Subcutaneous adipose tissue (tissue), 4 donors: ENCODE results near the gene SOX18. TPM values are rescaled to one million over a fixed set of nuclear protein-coding genes. Genes with fewer than 3 reads are reported as not detected.

Experiments
- CTCF ChIP-seq: fragments of 450-650 bp; IDR thresholded peaks from one replicate; pipeline ENCODE4 v1.5.1; 2016; ENCODE audit warnings: low read depth, mild to moderate bottlenecking, control low read depth, antibody characterized with exemption, moderate library complexity
- total RNA-seq, 4 donors: library from RNA; depleted of rRNA; stranded (reverse); fragments of >200 nt; gene quantifications; one replicate each; pipeline ENCODE4 v1.1.0, GENCODE V29; 2016

SOX18 gene
- total RNA-seq, 4 donors from 2014 or later: 1.2 to 46.3 (median 7.1) TPM

DNA sequence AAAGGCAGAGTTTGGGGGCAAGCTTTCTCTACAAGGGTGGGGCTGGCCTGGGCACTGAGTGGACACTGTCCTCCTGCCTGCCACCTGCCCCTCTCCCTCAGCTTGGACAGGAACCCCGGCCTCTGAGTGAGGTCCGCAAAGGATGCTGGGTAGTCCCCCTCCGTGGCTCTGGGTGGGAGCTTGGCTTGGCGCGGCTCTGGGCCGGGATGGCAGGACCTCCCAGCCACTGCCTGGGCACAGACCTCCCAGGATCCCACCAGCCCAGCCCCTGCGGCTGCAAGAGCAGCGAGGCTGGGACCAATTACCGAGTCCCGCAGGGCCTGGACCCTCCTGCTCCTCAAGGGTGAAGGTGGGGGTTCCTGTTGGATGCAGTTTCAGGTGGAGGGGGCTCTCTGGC, 2.9 kb upstream of the SOX18 start:
- TF ChIP-seq CTCF: no peak

- TF ChIP-seq CTCF: no peak
Measured at GRCh38 chr20:64051561-64052325, 2.3 kb upstream of the SOX18 start.

GRCh38 chr20:64051033-64051452, 1.6 kb upstream of the SOX18 start:
- TF ChIP-seq CTCF: no peak

- no peak for TF ChIP-seq CTCF
Measured at GRCh38 chr20:64050261-64051032, 1.0 kb upstream of the SOX18 start.

GRCh38 chr20:64049878-64050260, 430 bp upstream of the SOX18 start:
- no peak for TF ChIP-seq CTCF

DNA sequence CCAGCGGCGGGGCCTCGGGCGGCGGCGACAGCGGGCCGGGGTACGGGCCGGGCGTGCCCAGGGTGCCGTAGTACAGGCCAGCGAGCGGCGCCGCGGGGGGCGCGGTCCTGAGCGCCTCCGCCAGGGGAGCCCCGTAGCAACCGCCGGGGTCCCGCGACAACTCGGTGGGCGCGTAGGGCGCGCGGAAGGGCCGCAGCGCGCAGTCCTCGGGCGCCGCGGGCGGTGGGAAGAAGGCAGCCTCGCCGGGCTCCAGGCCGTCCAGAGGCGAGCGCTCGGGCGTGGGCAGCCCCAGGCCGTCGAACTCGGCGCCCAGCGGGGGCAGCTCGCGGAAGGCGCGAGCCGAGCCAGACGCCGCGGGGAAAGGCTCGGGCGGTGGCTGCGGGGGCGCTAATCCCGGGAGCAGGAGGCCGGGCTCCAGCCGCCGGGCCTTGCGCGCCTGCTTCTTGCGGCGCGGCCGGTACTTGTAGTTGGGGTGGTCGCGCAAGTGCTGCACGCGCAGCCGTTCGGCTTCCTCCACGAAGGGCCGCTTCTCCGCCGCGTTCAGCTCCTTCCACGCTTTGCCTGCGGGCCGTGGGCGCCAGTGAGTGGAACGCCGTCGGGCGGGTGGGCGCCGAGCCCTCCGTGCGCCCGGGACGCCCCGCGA, 916 bp downstream of the SOX18 start:
- TF ChIP-seq CTCF: no peak

- TF ChIP-seq CTCF: no peak
Measured at GRCh38 chr20:64047968-64048401, 1.5 kb downstream of the SOX18 start.
